ENCODE results near the gene STING1. TPM values are rescaled to one million over a fixed set of nuclear protein-coding genes. Genes with fewer than 3 reads are reported as not detected.

Gene STING1
- polyA plus RNA-seq, 1 of the 3 experiments (the other 2 are of a cell fraction): 98.4 TPM

- TF ChIP-seq PBX3 (IDR thresholded peaks at IDR 0.05) (no peak), FOSL2 (IDR thresholded peaks at IDR 0.05; ENCODE audit: borderline replicate concordance, low read depth) (no peak), FOXJ3 (CRISPR knock-in tag; IDR thresholded peaks at IDR 0.05) (no peak)
Observed at GRCh38 chr5:139470821-139471300, 11.7 kb downstream of the STING1 start, which contains the start of gene SMIM33 (continued).

GRCh38 chr5:139468421-139468931 is 14.1 kb downstream of the STING1 start:
- Histone ChIP-seq H3K36me3 (replicated peaks in 1 of 2; ENCODE audit: control insufficient read depth in 1 of 2, insufficient read depth in 2 of 2, low read length in 1 of 2) (no peaks in the 10 kb centered on the region), H3K4me3 (ENCODE audit: low read depth in 2 of 2, low read length in 1 of 2) (no peak overlapping the region), H3K79me2 (ENCODE audit: insufficient read depth) (no peaks in the 10 kb centered on the region), H3K9ac (no peak overlapping the region), H2AFZ (ENCODE audit: low read depth) (no peak overlapping the region), H3K4me1 (ENCODE audit: control insufficient read depth in 1 of 2, insufficient read depth in 2 of 2, low read depth in 1 of 2, low read length in 1 of 2) (peaks cover 0 to 2% of the 10 kb centered on the region in 2 experiments; a peak in 1 of 4 replicates), H3K27me3 (ENCODE audit: insufficient read depth) (no peaks in the 10 kb centered on the region), H3K9me3 (no peaks in the 10 kb centered on the region), H3F3A (replicated peaks; ENCODE audit: insufficient read depth) (no peaks in the 10 kb centered on the region), H3K4me2 (no peak overlapping the region), H4K20me1 (ENCODE audit: insufficient read depth) (no peaks in the 10 kb centered on the region), H3K9me2 (no peaks in the 10 kb centered on the region), H3K27ac (ENCODE audit: low read depth in 2 of 2, low read length in 1 of 2) (no peak overlapping the region)
- ChIA-PET POLR2A (no interaction called here), CTCF (interaction anchor here (0.8 kb wide), 1 partner anchor 61 kb away, joined by 3 read pairs; no protein-coding TSS in a partner anchor)
- TF ChIP-seq RAD21 (IDR thresholded peaks at IDR 0.05; ENCODE audit: low read length): peak; percentile 27; the same call in 1 of the 2 replicates
- TF ChIP-seq ELF1 (IDR thresholded peaks at IDR 0.05): no peak
- peak; percentile 26; the same call in 1 of the 2 replicates for TF ChIP-seq CTCF (IDR thresholded peaks at IDR 0.05)
- 80% methylated on average over 8 of the region's 8 CpGs for WGBS (ENCODE audit: low lambda C conversion rate)
- DNase-seq: no peak

- peak within 1 kb of the TSS; percentile 49 for H3K9ac ChIP-seq
Observed at GRCh38 chr5:139462586-139463276, 19.8 kb downstream of the STING1 start, which contains the start of gene ECSCR. ECSCR (minus strand) TSS chr5:139462743; CDS start chr5:139462670, 73 bp downstream.

More at GRCh38 chr5:139462586-139463276, 19.8 kb downstream of the STING1 start, which contains the start of gene ECSCR:
- no peak within 1 kb of the TSS for H3K4me3 ChIP-seq (ENCODE audit: low read depth in 2 of 2, low read length in 1 of 2)
- H3K9me2 ChIP-seq: no peaks in the 10 kb centered on the region
- no peaks in the 10 kb centered on the region for H3K36me3 ChIP-seq (replicated peaks in 1 of 2; ENCODE audit: control insufficient read depth in 1 of 2, insufficient read depth in 2 of 2, low read length in 1 of 2)
- ChIA-PET CTCF (no interaction called here), POLR2A (no interaction called here)
- H3F3A ChIP-seq (replicated peaks; ENCODE audit: insufficient read depth): peaks cover 16% of the 10 kb centered on the region
- H3K27ac ChIP-seq (ENCODE audit: low read depth in 2 of 2, low read length in 1 of 2): peak within 1 kb of the TSS in 1 of 2 experiments; percentile 84; a peak in 2 of 4 replicates
- H3K4me1 ChIP-seq (ENCODE audit: control insufficient read depth in 1 of 2, insufficient read depth in 2 of 2, low read depth in 1 of 2, low read length in 1 of 2): peaks cover 0 to 38% of the 10 kb centered on the region in 2 experiments; a peak in 3 of 4 replicates
- no peaks in the 10 kb centered on the region for H3K27me3 ChIP-seq (ENCODE audit: insufficient read depth)
- 97% methylated on average over 9 of the region's 10 CpGs for WGBS (ENCODE audit: low lambda C conversion rate)
- H3K4me2 ChIP-seq: peak within 1 kb of the TSS; percentile 59
- no peaks in the 10 kb centered on the region for H3K9me3 ChIP-seq
- no peaks in the 10 kb centered on the region for H4K20me1 ChIP-seq (ENCODE audit: insufficient read depth)
- no peak for DNase-seq
- peak within 1 kb of the TSS; percentile 75; the same call in 1 of the 2 replicates for H2AFZ ChIP-seq (ENCODE audit: low read depth)
- TF ChIP-seq NFIC (IDR thresholded peaks at IDR 0.05; ENCODE audit: borderline replicate concordance) (no peak), TCF12 (IDR thresholded peaks at IDR 0.05) (no peak), YY1 (IDR thresholded peaks at IDR 0.05; ENCODE audit: low read depth) (no peak), TAF1 (IDR thresholded peaks at IDR 0.05; ENCODE audit: borderline replicate concordance, low read depth, low read length) (no peak), POLR2AphosphoS5 (IDR thresholded peaks at IDR 0.05; ENCODE audit: low read depth, low read length) (no peak), FOSL2 (IDR thresholded peaks at IDR 0.05; ENCODE audit: borderline replicate concordance, low read depth) (no peak), RFX5 (IDR thresholded peaks at IDR 0.05; ENCODE audit: low read length) (no peak)
- 0 out of 2 replicates have a peak, but pooled peaks cover 6% of the 10 kb centered on the region for H3K79me2 ChIP-seq (ENCODE audit: insufficient read depth)
